HG03025 (cell line): ENCODE results near the gene COLEC12.
"Not testable (repeated sequence)": the region's sequence is repeated elsewhere in the genome, so short reads cannot be mapped to it uniquely, and the experiment has no call there.

Source experiments
- ATAC-seq: cut with Tn5 transposase; IDR thresholded peaks from one replicate; pipeline ENCODE4 v1.9.1; 2021; ENCODE audit warnings: mild to moderate bottlenecking, moderate library complexity; ENCODE audit not compliant: unreplicated experiment, low FRiP score

Gene COLEC12

GRCh38 chr18:297936-298335 is 202.6 kb downstream of the COLEC12 start:
- ATAC-seq: no peak

GRCh38 chr18:295756-296490 is 204.6 kb downstream of the COLEC12 start:
- no peak for ATAC-seq

GRCh38 chr18:294566-294965 is 205.9 kb downstream of the COLEC12 start:
- no peak for ATAC-seq

GRCh38 chr18:293536-293935 is 207.0 kb downstream of the COLEC12 start:
- no peak for ATAC-seq

- no peak for ATAC-seq
Measured at GRCh38 chr18:292271-292670, 208.2 kb downstream of the COLEC12 start.

- ATAC-seq: not testable (repeated sequence)
Measured at GRCh38 chr18:289970-290369, 210.5 kb downstream of the COLEC12 start.

GRCh38 chr18:289026-289425 is 211.5 kb downstream of the COLEC12 start:
- no peak for ATAC-seq

GRCh38 chr18:286515-287310 is 213.8 kb downstream of the COLEC12 start:
- ATAC-seq: no peak

GRCh38 chr18:285817-286216 is 214.7 kb downstream of the COLEC12 start:
- no peak for ATAC-seq

- no peak for ATAC-seq
Measured at GRCh38 chr18:275486-275885, 225.0 kb downstream of the COLEC12 start.

- ATAC-seq: no peak
Measured at GRCh38 chr18:274313-274712, 226.2 kb downstream of the COLEC12 start.

GRCh38 chr18:273525-273924 is 227.0 kb downstream of the COLEC12 start:
- ATAC-seq: no peak

- ATAC-seq: no peak
Measured at GRCh38 chr18:272650-273049, 227.9 kb downstream of the COLEC12 start.

GRCh38 chr18:269480-270095 is 230.9 kb downstream of the COLEC12 start:
- ATAC-seq: no peak

GRCh38 chr18:267688-268552 is 232.6 kb downstream of the COLEC12 start, which contains the start of gene THOC1:
Gene THOC1, minus strand, starts transcription at chr18:268047. Its CDS starts 28 bp downstream, at chr18:268019.
- ATAC-seq: peak; percentile 92

- ATAC-seq: peak; percentile 18
Measured at GRCh38 chr18:267380-267687, 233.2 kb downstream of the COLEC12 start.
